LNCAP (cell line): Measurements from ENCODE around the gene ERMAP.

Source experiments
- CTCF ChIP-seq: fragments of 450-650 bp; IDR thresholded peaks from 2 replicates; pipeline ENCODE4 v1.5.1; 2017; ENCODE audit warnings: mild to moderate bottlenecking

ERMAP gene

GRCh38 chr1:42807056-42807668 is 9.8 kb upstream of the ERMAP start:
- no peak for TF ChIP-seq CTCF

- no peak for TF ChIP-seq CTCF
Observed at GRCh38 chr1:42815941-42816584, 859 bp upstream of the ERMAP start.

GRCh38 chr1:42817440-42817767 is 482 bp downstream of the ERMAP start:
- TF ChIP-seq CTCF, result no peak

- TF ChIP-seq CTCF, result no peak
Observed at GRCh38 chr1:42817976-42818375, 1.1 kb downstream of the ERMAP start.

- TF ChIP-seq CTCF, result no peak
Observed at GRCh38 chr1:42820813-42821212, 3.9 kb downstream of the ERMAP start.

- no peak for TF ChIP-seq CTCF
Observed at GRCh38 chr1:42821690-42822089, 4.8 kb downstream of the ERMAP start.

GRCh38 chr1:42822800-42823392 is 6.0 kb downstream of the ERMAP start:
- no peak for TF ChIP-seq CTCF
